ENCODE measurements around the gene RAB14. TPM values are rescaled to one million over a fixed set of nuclear protein-coding genes. Genes with fewer than 3 reads are reported as not detected.

The RAB14 gene
- total RNA-seq, 1 donor from 2014 or later = 63.8 TPM

DNA sequence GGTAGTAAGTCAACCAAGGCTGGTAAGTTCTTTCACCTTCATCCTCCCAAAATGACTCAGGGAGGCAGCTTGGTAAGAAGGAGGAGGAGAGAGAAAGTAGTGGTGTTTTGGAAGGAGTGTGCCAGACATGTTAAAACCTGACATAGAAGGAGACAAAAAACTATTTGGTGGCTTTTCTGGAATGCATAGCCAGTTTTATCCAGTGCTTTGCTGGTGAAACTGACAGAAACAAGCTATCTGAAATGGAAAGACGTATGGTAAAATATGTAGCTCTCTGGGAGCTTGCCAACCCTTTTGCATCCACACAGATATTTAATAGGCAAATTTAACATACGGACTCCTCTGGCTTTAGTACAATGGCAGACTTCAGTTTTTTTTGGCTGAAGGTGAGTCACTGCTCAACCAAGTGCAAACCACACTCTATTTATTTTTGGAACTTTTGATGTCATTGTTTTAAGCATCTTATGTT is 45.4 kb downstream of the RAB14 start:
- Mint-ChIP-seq H3K9me3 (no peaks in the 10 kb centered on the region), H3K27me3 (no peaks in the 10 kb centered on the region), H3K4me3 (peak overlapping the region; percentile 67), H3K27ac (peak overlapping the region; percentile 92), H3K36me3 (ENCODE audit: low read depth) (peaks cover 77% of the 10 kb centered on the region), H3K4me1 (peaks cover 67% of the 10 kb centered on the region)
- DNase-seq (no peak), ATAC-seq (ENCODE audit: low read depth) (peak; percentile 87)
- intact Hi-C loops (cut with micrococcal nuclease) = loop anchor here (1.0 to 5.0 kb wide), 5 partner anchors 15 to 399 kb away; partner anchors contain the start of genes CNTRL and PSMD5
- ChIA-PET POLR2A (interaction anchor here (0.7 to 1.5 kb wide), 6 partner anchors 12 to 85 kb away, joined by 3 to 7 read pairs (median 3); partner anchors contain the start of gene RAB14), CTCF (interaction anchor here (1.8 kb wide), 1 partner anchor 9 kb away, joined by 4 read pairs; no protein-coding TSS in a partner anchor)
- no peak for TF ChIP-seq CTCF (IDR thresholded peaks at IDR 0.05)

- CTCF ChIA-PET = no interaction called here
- intact Hi-C loops (cut with micrococcal nuclease) = loop anchor here (5.0 kb wide), 1 partner anchor 397 kb away; no protein-coding TSS in a partner anchor
- no peak for DNase-seq
- Mint-ChIP-seq H3K36me3 (ENCODE audit: low read depth) (peaks cover 78% of the 10 kb centered on the region), H3K9me3 (no peaks in the 10 kb centered on the region), H3K4me3 (no peak overlapping the region), H3K4me1 (peaks cover 56% of the 10 kb centered on the region), H3K27ac (peak overlapping the region; percentile 68), H3K27me3 (no peaks in the 10 kb centered on the region)
- ATAC-seq (ENCODE audit: low read depth) = no peak
- POLR2A ChIA-PET = interaction anchor here (0.6 kb wide), 1 partner anchor 82 kb away, joined by 4 read pairs; no protein-coding TSS in a partner anchor
- TF ChIP-seq CTCF (IDR thresholded peaks at IDR 0.05) = no peak
Measured at GRCh38 chr9:121154782-121155181, 46.9 kb downstream of the RAB14 start.

DNA sequence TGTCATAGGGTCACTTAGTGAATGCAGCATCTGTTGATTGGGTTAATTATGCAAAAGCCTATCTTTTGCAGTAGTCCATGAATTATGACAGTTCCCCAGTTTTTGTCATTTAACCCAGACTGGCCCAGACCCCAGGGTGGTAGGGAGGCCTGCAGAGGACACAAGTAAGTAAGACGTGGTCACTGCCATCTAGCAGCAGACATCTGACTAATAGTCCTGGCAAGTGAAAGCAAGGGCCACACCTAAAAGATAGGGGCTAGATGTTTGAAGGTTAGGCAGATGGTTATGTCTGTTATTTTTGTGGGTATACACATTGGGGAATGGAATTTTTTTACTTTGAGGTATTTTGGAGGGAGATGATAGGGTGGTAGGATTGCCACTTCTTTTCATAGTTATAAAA is 48.0 kb downstream of the RAB14 start:
- Mint-ChIP-seq H3K36me3 (ENCODE audit: low read depth) (peaks cover 80% of the 10 kb centered on the region), H3K27me3 (no peaks in the 10 kb centered on the region), H3K4me1 (peaks cover 44% of the 10 kb centered on the region), H3K27ac (peak overlapping the region; percentile 59), H3K9me3 (no peaks in the 10 kb centered on the region), H3K4me3 (no peak overlapping the region)
- ATAC-seq (ENCODE audit: low read depth) (no peak), DNase-seq (no peak)
- POLR2A ChIA-PET = no interaction called here
- intact Hi-C loops (cut with micrococcal nuclease) = no loop called here
- no peak for TF ChIP-seq CTCF (IDR thresholded peaks at IDR 0.05)
- CTCF ChIA-PET = no interaction called here

- ATAC-seq (ENCODE audit: low read depth) = no peak
- no peaks in the 10 kb centered on the region for H3K27me3 Mint-ChIP-seq
- intact Hi-C loops (cut with micrococcal nuclease) = no loop called here
- no peaks in the 10 kb centered on the region for H3K9me3 Mint-ChIP-seq
- H3K4me3 Mint-ChIP-seq = no peak overlapping the region
- POLR2A ChIA-PET = no interaction called here
- CTCF ChIA-PET = no interaction called here
- DNase-seq = no peak
- H3K4me1 Mint-ChIP-seq = peaks cover 16% of the 10 kb centered on the region
- TF ChIP-seq CTCF (IDR thresholded peaks at IDR 0.05) = no peak
- no peak overlapping the region for H3K27ac Mint-ChIP-seq
- peaks cover 87% of the 10 kb centered on the region for H3K36me3 Mint-ChIP-seq (ENCODE audit: low read depth)
Measured at GRCh38 chr9:121150188-121150587, 51.5 kb downstream of the RAB14 start.

DNA sequence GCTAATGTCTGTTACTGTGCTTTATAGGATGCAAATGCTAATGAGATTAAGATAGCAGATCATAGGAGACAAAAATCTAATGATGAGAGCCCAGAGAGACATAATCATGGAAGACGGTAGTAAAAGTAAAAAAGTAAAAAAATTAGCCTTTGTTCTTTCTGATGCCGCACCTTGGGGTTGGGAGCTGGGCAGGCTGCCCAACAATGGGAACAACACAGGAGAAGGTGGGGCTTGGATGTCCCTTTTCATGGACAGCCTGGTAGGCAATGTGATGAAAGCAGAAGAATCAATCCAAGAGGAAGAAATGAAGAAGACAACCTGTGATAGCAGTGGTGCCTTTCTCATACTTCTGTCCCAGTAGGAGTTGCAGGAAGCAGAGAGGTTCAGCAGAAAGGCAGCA is 57.2 kb downstream of the RAB14 start:
- Mint-ChIP-seq H3K27me3 (no peaks in the 10 kb centered on the region), H3K27ac (peak overlapping the region; percentile 31), H3K4me1 (no peaks in the 10 kb centered on the region), H3K36me3 (ENCODE audit: low read depth) (peaks cover 98% of the 10 kb centered on the region), H3K9me3 (no peaks in the 10 kb centered on the region), H3K4me3 (no peak overlapping the region)
- ChIA-PET POLR2A (interaction anchor here (0.8 kb wide), 1 partner anchor 77 kb away, joined by 9 read pairs; no protein-coding TSS in a partner anchor), CTCF (interaction anchor here (0.6 kb wide), 1 partner anchor 18 kb away, joined by 3 read pairs; no protein-coding TSS in a partner anchor)
- no peak for TF ChIP-seq CTCF (IDR thresholded peaks at IDR 0.05)
- DNase-seq = no peak
- intact Hi-C loops (cut with micrococcal nuclease) = no loop called here
- no peak for ATAC-seq (ENCODE audit: low read depth)
